ENCODE measurements around the gene NKX6-2.
A peak's percentile ranks its signal among the peaks of the same experiment; 100 is the strongest.

Gene NKX6-2

GRCh38 chr10:132740588-132740987, 45.4 kb downstream of the NKX6-2 start:
- peaks cover 9 to 18% of the 10 kb centered on the region in 2 donors for H3K4me1 ChIP-seq (ENCODE audit: control insufficient read depth in 2 of 2, insufficient read depth in 2 of 2, low read length in 2 of 2)
- peak overlapping the region; percentile 66 to 82 for H3K27ac ChIP-seq (ENCODE audit: low read depth in 2 of 2, low read length in 2 of 2)
- peaks cover 0 to 4% of the 10 kb centered on the region in 2 donors for H3K36me3 ChIP-seq (ENCODE audit: control insufficient read depth in 2 of 2, insufficient read depth in 2 of 2, low read length in 2 of 2)
- H3K9me3 ChIP-seq (ENCODE audit: control insufficient read depth in 2 of 2, low read length in 2 of 2): no peaks in the 10 kb centered on the region
- no peaks in the 10 kb centered on the region for H3K27me3 ChIP-seq (ENCODE audit: control insufficient read depth in 2 of 2, insufficient read depth in 2 of 2, low read length in 2 of 2)
- no peak overlapping the region for H3K4me3 ChIP-seq (ENCODE audit: low read length in 2 of 2)
- H3K9ac ChIP-seq (ENCODE audit: low read depth in 1 of 2, low read length in 2 of 2): no peak overlapping the region

- Histone ChIP-seq H3K27ac (ENCODE audit: low read depth in 2 of 2, low read length in 2 of 2) (no peak overlapping the region), H3K36me3 (ENCODE audit: control insufficient read depth in 2 of 2, insufficient read depth in 2 of 2, low read length in 2 of 2) (peaks cover 0 to 4% of the 10 kb centered on the region in 2 donors), H3K9me3 (ENCODE audit: control insufficient read depth in 2 of 2, low read length in 2 of 2) (no peaks in the 10 kb centered on the region), H3K4me1 (ENCODE audit: control insufficient read depth in 2 of 2, insufficient read depth in 2 of 2, low read length in 2 of 2) (peaks cover 9 to 18% of the 10 kb centered on the region in 2 donors), H3K9ac (ENCODE audit: low read depth in 1 of 2, low read length in 2 of 2) (no peak overlapping the region), H3K4me3 (ENCODE audit: low read length in 2 of 2) (no peak overlapping the region), H3K27me3 (ENCODE audit: control insufficient read depth in 2 of 2, insufficient read depth in 2 of 2, low read length in 2 of 2) (no peaks in the 10 kb centered on the region)
Measured at GRCh38 chr10:132739225-132739613, 46.7 kb downstream of the NKX6-2 start.

- Histone ChIP-seq H3K27ac (ENCODE audit: low read depth in 2 of 2, low read length in 2 of 2) (no peak overlapping the region), H3K4me1 (ENCODE audit: control insufficient read depth in 2 of 2, insufficient read depth in 2 of 2, low read length in 2 of 2) (peaks cover 9 to 18% of the 10 kb centered on the region in 2 donors), H3K9ac (ENCODE audit: low read depth in 1 of 2, low read length in 2 of 2) (no peak overlapping the region), H3K4me3 (ENCODE audit: low read length in 2 of 2) (no peak overlapping the region), H3K9me3 (ENCODE audit: control insufficient read depth in 2 of 2, low read length in 2 of 2) (no peaks in the 10 kb centered on the region), H3K36me3 (ENCODE audit: control insufficient read depth in 2 of 2, insufficient read depth in 2 of 2, low read length in 2 of 2) (peaks cover 0 to 4% of the 10 kb centered on the region in 2 donors), H3K27me3 (ENCODE audit: control insufficient read depth in 2 of 2, insufficient read depth in 2 of 2, low read length in 2 of 2) (no peaks in the 10 kb centered on the region)
Measured at GRCh38 chr10:132738454-132739224, 47.3 kb downstream of the NKX6-2 start.

GRCh38 chr10:132737390-132738048, 48.4 kb downstream of the NKX6-2 start:
- Histone ChIP-seq H3K27me3 (ENCODE audit: control insufficient read depth in 2 of 2, insufficient read depth in 2 of 2, low read length in 2 of 2) (no peaks in the 10 kb centered on the region), H3K9ac (ENCODE audit: low read depth in 1 of 2, low read length in 2 of 2) (no peak overlapping the region), H3K4me3 (ENCODE audit: low read length in 2 of 2) (no peak overlapping the region), H3K36me3 (ENCODE audit: control insufficient read depth in 2 of 2, insufficient read depth in 2 of 2, low read length in 2 of 2) (peaks cover 0 to 4% of the 10 kb centered on the region in 2 donors), H3K27ac (ENCODE audit: low read depth in 2 of 2, low read length in 2 of 2) (no peak overlapping the region), H3K4me1 (ENCODE audit: control insufficient read depth in 2 of 2, insufficient read depth in 2 of 2, low read length in 2 of 2) (peaks cover 9 to 18% of the 10 kb centered on the region in 2 donors), H3K9me3 (ENCODE audit: control insufficient read depth in 2 of 2, low read length in 2 of 2) (no peaks in the 10 kb centered on the region)

- H3K9ac ChIP-seq (ENCODE audit: low read depth in 1 of 2, low read length in 2 of 2): no peak overlapping the region
- H3K9me3 ChIP-seq (ENCODE audit: control insufficient read depth in 2 of 2, low read length in 2 of 2): no peaks in the 10 kb centered on the region
- no peaks in the 10 kb centered on the region for H3K27me3 ChIP-seq (ENCODE audit: control insufficient read depth in 2 of 2, insufficient read depth in 2 of 2, low read length in 2 of 2)
- peaks cover 0 to 4% of the 10 kb centered on the region in 2 donors for H3K36me3 ChIP-seq (ENCODE audit: control insufficient read depth in 2 of 2, insufficient read depth in 2 of 2, low read length in 2 of 2)
- no peak overlapping the region for H3K4me3 ChIP-seq (ENCODE audit: low read length in 2 of 2)
- H3K27ac ChIP-seq (ENCODE audit: low read depth in 2 of 2, low read length in 2 of 2): no peak overlapping the region
- H3K4me1 ChIP-seq (ENCODE audit: control insufficient read depth in 2 of 2, insufficient read depth in 2 of 2, low read length in 2 of 2): peaks cover 6 to 8% of the 10 kb centered on the region in 2 donors
Measured at GRCh38 chr10:132735923-132736391, 50.0 kb downstream of the NKX6-2 start.

GRCh38 chr10:132735341-132735775, 50.6 kb downstream of the NKX6-2 start:
- Histone ChIP-seq H3K36me3 (ENCODE audit: control insufficient read depth in 2 of 2, insufficient read depth in 2 of 2, low read length in 2 of 2) (peaks cover 0 to 4% of the 10 kb centered on the region in 2 donors), H3K27me3 (ENCODE audit: control insufficient read depth in 2 of 2, insufficient read depth in 2 of 2, low read length in 2 of 2) (no peaks in the 10 kb centered on the region), H3K9ac (ENCODE audit: low read depth in 1 of 2, low read length in 2 of 2) (no peak overlapping the region), H3K27ac (ENCODE audit: low read depth in 2 of 2, low read length in 2 of 2) (no peak overlapping the region), H3K9me3 (ENCODE audit: control insufficient read depth in 2 of 2, low read length in 2 of 2) (no peaks in the 10 kb centered on the region), H3K4me3 (ENCODE audit: low read length in 2 of 2) (no peak overlapping the region), H3K4me1 (ENCODE audit: control insufficient read depth in 2 of 2, insufficient read depth in 2 of 2, low read length in 2 of 2) (peaks cover 4 to 5% of the 10 kb centered on the region in 2 donors)

GRCh38 chr10:132733926-132734325, 52.0 kb downstream of the NKX6-2 start:
- H3K36me3 ChIP-seq (ENCODE audit: control insufficient read depth in 2 of 2, insufficient read depth in 2 of 2, low read length in 2 of 2): peaks cover 0 to 4% of the 10 kb centered on the region in 2 donors
- H3K27ac ChIP-seq (ENCODE audit: low read depth in 2 of 2, low read length in 2 of 2): no peak overlapping the region
- no peak overlapping the region for H3K9ac ChIP-seq (ENCODE audit: low read depth in 1 of 2, low read length in 2 of 2)
- H3K27me3 ChIP-seq (ENCODE audit: control insufficient read depth in 2 of 2, insufficient read depth in 2 of 2, low read length in 2 of 2): no peaks in the 10 kb centered on the region
- H3K4me3 ChIP-seq (ENCODE audit: low read length in 2 of 2): no peak overlapping the region
- no peaks in the 10 kb centered on the region for H3K4me1 ChIP-seq (ENCODE audit: control insufficient read depth in 2 of 2, insufficient read depth in 2 of 2, low read length in 2 of 2)
- H3K9me3 ChIP-seq (ENCODE audit: control insufficient read depth in 2 of 2, low read length in 2 of 2): no peaks in the 10 kb centered on the region
